Anterior cingulate cortex (tissue), 58 donors: ENCODE measurements around the gene SMIM27.
"Not testable (repeated sequence)": the region's sequence is repeated elsewhere in the genome, so short reads cannot be mapped to it uniquely, and the experiment has no call there.

ENCODE experiments used
- DNase-seq, 58 donors: peaks; one replicate each; lab custom pipeline; 2025; lab: John Stamatoyannopoulos, UW

The SMIM27 gene, protein sequence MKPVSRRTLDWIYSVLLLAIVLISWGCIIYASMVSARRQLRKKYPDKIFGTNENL

DNA sequence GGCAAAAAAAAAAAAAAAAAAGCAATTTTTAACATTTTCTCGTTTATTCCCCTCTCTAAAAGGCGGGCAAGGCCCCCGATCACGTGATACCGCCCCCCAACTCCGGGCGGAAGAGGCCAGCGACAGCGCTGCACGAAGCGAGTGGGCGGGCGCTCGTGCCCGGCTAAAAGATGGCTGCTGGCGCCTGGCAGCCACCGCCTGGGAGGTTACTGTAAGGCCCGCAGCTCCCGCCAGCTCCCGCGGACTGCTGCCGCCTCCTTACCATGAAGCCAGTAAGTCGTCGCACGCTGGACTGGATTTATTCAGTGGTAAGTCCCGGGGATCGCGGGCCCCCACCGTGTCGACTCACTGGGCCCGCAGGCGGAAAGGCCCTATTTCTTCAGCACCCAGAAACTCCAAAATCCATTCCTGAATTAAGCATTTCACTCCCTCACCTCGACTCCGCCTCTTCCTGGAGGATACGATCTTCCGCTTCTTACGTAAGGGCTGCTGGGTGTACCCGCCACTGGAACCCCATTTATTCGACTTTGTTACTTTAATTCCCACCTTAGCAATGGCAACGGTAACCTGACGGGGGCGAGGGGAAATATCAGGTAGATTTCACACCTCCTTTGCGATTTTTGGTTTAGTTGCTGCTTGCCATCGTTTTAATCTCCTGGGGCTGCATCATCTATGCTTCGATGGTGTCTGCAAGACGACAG, at the start of gene SMIM27, which contains the start of gene TOPORS:
Gene SMIM27, plus strand, starts transcription at position 156 of the 701 bp plus-strand sequence. Its CDS starts 108 bp downstream, at position 264.
Gene TOPORS, minus strand, starts transcription at position 415 of the 701 bp plus-strand sequence. Its CDS starts 150 bp downstream, at position 265.
- peak; percentile 73 to 98 (median 89) for DNase-seq

DNA sequence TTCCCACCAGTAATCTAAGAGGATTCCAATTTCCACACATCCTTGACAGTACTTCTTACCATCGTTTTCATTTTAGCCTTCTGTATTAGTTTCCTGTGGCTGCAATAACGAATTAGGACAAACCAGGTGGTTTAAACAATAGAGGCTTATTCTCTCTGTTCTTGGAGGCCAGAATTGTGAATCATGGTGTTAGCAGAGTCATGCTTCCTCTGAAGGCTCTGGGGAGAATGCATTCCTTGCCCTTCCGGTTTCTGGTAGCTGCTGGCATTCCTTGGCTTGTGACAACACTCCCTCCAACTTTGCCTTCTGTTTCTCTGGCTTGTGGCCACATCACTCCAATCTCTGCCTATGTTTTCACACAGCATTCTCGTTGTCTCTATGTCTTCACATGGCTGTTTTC, 49.7 kb upstream of the SMIM27 start:
- DNase-seq, result no peak

DNA sequence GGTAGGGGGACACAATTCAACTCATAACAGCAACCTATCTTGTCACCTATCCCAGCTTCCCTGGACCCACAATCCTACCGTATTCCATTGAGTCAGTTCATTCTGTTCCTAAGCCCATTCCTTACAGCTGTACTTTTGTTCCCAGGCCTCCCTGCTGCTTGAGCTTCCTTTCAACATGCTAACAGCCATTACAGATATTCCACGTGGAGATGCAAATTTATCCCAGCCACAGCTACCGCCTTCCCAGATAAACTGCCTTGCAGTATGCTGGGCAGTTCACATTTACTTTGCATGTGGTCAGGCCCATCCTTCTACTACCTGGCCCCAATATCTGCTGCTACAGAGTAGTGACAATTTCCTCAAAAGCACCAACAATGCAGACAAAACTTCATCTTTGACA, 49.1 kb upstream of the SMIM27 start:
- no peak for DNase-seq

DNA sequence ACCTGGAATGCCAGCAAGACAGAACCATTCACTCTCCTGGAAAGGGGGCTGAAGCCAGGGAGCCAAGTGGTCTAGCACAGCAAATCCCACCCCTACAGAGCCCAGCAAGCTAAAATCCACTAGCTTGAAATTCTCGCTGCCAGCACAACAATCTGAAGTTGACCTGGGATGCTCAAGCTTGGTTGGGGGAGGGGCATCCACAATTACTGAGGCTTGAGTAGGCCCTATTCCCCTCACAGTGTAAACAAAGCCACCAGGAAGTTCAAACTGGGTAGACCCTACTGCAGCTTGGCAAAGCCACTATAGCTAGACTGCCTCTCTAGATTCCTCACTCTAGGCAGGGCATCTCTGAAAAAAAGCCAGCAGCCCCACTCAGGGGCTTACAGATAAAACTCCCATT, 43.4 kb upstream of the SMIM27 start:
- no peak for DNase-seq

DNA sequence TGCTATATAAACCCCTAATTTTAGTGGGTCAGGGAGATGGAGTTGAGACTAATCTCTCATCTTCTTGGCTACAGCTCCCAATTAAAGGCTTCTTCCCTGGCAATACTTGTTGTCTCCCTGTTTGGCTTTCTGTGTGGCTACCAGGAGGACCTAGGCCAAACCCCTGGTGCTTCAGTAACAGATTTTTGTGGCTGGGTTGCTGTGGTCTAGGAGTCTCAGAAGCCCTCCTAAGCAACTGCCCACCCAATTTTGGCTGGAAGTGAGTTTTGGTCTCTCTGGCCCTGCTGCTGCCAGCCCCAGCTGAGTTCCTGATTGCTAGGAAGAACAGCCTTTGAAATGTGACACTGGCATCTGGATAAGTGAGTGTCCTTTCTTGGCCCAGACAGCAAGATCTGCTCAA, 35.9 kb upstream of the SMIM27 start:
- DNase-seq, result no peak

DNA sequence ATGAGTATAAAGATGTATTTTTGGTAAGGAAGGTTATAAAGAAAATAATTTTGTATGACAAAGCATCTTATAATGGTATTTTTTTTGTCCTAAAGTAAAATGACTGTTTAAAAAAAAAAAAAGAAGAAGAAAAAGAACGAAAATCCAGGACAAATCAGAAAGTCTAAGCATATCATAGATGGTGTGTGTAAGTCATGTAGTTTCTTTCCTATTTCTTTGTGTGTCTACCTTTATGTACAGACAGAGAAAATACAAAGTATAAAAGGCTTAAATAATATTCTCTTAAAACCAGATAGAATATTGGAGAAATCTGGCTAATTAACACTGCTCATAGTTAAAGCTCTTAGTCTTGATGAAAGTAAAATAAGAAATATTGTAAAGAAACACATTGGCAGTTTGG, 33.9 kb upstream of the SMIM27 start:
- no peak for DNase-seq

DNA sequence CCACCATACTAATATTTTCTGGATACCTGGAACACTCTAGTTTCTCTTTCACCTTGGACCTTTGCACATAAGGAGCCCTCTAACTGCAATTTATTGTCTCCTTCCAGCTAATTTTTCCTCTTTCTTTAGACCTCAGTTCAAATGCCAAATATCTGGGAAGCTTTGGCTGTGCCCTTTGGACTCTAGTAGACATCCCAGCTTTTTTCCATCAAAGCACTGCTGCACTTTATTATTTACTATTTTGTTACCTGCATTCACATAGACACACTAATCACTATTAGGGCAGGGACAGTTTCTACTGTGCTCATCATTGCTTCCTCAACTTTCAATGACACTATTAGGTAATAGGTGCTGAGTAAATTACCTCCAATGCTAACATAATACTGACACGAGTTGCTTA, 28.2 kb upstream of the SMIM27 start:
- DNase-seq, result no peak

DNA sequence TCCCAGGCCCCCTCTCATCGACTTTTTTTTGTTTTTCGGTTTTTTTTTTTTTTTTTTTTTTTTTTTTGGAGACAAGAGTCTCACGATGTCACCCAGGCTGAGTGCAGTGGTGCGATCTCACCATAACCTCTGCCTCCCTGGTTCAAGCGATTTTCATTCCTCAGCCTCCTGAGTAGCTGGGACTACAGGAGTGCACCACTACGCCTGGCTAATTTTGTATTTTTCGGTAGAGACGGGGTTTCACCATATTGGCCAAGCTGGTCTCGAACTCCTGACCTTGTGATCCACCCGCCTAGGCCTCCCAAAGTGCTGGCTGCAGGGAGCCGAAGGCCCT, 27.6 kb upstream of the SMIM27 start:
- DNase-seq, result not testable (repeated sequence)

DNA sequence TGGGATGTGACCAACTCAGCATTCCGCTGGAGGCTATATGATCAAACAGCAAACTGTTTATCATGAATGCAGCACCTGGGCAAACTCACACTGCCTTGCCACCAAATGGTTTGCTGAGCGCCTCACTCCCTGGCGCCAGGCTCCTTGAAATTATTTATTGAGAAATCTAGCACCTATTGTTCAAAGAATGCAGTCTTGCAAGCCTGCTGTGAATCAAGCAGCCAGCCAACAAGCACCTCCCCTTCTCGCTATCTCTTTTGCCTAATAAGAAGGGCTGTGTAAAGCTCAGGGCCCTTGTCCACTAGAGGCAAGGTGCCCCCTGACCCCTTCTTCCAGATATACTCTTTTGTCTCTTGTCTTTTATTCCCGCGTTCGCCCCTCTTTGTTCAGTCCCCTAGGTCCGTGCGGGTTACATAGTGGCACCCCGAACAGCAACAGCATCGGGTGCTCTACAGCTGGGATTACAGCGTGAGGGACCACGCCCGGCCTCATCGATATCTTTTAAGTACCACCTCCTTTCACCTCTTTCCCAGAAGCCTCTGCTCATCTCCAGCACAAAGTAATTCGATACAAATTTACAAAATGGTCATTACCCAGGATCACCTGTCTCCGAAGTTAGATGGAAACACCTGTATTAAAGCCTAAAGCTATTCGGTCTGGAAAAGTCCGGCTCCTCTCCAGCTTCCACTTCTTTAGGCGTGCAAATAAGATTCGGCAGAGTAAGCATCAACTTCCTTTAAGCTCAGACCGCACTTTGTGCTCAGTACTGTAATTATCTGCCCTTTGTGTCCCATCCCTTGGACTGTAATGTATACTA, 27.0 kb upstream of the SMIM27 start:
- DNase-seq, result peak in 4 of 58 donors; percentile 3 to 19 (median 6)

DNA sequence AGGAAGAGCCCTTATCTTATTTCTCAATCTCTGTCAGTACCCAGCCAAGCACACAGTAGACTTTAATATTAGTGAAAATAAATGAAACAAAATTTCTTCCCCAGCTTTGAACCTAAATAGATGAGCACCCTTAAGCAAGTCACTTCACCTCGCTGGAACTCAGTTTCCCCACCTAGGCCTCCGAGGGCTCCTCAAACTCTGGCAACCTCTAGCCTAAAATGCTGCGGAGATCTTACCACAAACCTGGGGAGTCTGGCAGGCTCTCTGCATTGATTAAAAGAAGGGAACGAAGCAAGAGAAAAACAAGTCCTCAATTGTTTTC, 26.5 kb upstream of the SMIM27 start:
- peak in 1 of 58 donors; percentile 58 for DNase-seq

DNA sequence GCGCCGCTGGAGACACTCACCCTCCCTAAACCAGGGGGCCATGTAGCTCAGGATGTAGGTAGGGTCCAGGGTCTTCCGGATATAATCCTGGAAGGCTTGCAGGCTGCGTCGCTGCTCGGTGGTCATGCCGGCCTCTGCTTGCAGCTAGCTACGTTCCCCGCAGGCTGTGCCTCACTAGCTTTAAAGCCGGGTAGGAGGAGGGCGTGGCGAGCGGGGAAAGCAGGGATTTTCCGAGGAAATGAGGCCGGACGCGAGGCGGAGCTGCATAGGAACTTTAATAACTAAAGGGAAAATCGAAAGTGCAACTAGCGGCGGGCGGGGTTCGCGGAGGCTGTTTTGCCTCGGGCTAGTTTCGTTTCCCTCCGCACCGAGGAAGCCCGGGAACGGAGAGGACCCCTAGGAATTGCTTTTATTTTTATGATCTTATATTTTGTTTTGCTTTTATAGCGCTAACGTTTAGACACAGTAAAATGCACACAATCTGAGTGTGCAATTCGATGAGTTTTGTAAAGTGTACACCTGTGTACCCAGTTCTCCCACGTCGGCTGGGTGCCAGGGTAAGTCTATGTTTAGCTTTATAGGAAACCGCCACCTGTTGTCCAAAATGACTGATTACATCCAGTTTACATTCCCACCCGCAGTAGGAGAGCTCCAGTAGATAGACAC, 26.0 kb upstream of the SMIM27 start, which contains the start of gene RIGI:
Gene RIGI, minus strand, starts transcription at position 156 of the 666 bp plus-strand sequence. Its CDS starts 30 bp downstream, at position 126.
- peak; percentile 15 to 88 (median 72) for DNase-seq

DNA sequence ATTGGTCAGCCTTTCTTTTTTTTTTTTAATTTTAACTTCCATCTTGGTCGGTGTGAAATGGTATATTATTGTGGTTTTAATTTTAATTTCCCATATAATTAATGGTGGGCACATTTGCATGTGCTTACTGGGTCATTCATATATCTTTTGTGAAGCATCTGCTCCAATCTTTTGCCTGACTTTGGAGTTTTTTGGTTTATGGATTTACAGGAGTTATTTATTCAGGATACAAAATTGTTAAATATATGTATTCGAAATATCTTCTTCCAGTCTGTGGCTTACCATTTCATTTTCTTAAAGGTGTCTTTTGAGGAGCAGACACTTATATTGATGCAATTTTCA, 25.4 kb upstream of the SMIM27 start:
- DNase-seq, result no peak

DNA sequence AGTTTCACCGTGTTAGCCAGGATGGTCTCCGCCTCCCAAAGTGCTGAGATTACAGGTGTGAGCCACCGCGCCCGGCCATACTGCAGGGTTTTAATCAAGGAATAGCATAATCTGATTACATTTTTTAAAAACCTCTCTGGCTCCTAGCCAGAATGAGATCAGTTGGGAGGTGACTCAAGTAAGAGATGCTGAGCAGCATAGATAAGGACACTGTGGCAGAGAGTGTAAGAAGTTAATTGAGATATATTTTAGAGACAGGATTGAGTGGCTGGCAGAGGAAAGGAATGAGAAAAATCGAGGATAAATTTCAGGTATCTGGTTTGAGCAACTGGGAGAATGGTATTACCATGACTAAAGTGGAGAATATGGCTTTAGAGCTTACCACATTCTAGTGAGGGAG, 18.8 kb upstream of the SMIM27 start:
- no peak for DNase-seq

DNA sequence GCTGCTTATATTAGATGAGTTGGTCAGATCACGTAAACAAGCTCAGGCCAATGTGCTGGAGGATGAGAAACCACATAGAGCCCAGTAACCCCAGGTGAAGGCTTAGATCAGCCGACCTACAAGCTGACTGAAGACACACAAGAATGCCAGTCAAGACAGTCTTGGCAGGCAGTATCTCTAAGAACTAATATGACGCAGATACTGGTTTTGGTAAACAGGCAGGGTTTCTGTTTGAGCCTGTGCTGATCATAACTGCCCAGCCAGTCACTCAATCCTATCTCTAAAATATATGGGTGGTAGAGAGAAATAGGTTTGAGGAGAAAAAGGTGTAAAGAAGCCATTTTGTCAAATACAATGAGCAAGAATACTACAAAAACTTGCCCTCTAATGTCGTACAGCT, 18.3 kb upstream of the SMIM27 start:
- DNase-seq, result no peak

DNA sequence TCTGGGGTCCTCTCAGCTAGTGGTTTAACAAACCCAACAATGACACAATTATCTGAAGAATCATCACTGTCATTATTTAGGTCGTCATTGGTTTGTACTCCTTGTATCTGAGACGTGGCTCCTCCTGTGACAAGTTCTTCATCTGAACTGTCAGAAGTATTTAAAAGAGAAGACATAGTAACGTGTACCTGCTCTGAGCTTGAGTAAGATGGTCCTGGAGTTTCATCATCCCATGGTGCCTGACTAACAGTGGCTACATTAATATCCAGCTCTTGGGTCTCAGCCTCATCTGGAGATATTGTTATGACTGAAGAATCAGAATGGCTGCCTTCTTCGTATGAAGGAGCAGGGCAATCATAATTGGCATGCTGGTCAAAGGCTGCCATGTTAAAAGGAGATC, 9.1 kb upstream of the SMIM27 start:
- no peak for DNase-seq

DNA sequence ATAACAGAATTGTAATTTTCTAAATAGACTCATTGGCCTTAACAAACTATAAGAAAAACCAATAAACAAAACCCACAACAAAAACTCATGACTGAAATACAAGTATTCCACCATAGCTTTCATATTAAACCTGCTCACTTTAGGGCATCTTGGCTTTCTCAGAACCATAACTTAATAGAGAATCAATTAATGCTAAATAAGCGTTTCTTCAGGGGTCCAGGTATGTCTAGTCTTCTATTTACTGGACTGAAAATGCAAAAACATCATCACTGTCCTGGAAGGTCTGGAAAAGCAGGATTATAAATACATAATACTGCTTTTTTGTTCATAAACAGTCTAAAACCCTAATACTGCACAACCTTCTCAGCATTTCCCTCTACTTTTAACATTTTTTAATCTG, 6.2 kb upstream of the SMIM27 start:
- DNase-seq, result no peak

DNA sequence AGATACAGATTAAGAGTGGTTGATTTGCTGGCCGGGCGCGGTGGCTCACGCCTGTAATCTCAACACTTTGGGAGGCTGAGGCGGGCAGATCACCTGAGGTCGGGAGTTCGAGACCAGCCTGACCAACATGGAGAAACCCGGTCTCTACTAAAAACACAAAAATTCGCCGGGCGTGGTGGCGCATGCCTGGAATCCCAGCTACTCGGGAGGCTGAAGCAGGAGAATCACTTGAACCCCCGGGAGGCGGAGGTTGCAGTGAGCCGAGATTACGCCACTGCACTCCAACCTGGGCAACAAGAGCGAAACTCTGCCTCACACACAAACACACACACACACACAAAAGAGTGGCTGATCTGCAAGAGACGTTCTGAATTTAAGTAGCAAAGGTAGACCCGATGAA, 3.9 kb upstream of the SMIM27 start:
- DNase-seq, result not testable (repeated sequence)

DNA sequence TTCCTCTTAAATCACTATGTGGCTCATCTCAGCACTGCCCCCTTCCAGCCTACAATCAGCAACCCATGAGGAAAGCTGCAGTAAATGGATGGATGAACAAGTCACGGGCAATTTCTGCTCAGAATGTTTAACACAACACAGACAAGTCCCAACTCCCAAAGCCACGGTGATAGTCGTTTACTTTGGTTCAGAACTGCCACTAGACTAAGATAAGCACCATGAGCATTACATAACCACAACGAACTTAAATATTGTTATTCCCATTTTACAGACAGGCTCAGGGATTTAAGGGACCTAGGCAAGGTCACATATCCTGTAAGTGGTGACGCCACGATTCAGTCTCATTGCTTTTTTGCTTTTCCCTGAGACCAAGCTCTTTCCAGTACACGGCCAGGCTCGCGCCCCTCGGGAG, 2.0 kb upstream of the SMIM27 start:
- DNase-seq, result peak in 13 of 58 donors; percentile 1 to 37 (median 22)

DNA sequence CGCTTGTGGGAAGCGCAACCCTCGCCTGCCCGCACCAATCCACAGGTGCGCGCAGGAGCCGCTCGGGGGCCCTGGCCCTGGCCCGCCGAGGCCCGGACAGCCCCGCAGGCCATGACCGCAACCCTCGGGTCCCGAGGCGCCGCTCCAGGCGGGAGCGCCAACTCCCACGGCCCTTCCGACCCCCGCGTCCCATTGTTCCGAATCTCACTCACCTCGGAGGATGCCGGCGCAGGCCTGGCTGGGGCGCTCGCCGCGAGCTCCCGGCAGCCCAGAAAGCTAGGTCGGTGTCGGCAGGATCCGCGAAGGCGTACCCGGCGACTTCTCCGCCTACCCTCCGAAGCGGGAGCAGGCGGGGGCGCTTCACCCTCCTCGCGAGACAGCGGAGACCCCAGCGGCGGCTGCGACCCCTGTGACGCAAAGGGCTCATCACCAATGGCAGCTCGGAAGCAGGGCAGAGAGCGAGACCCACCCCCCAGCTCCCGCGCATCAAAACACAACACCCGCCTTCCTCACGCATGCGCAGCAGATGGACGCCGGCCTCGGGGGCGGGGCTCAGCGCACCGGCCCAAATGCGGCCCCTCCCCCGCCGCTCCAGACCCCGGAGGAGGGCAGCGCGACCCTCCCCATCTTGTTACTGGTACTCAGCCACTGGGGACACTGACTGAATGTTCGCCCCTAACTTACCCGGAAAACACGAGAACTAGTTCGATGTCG, 1.4 kb upstream of the SMIM27 start:
- peak; percentile 70 to 97 (median 93) for DNase-seq

DNA sequence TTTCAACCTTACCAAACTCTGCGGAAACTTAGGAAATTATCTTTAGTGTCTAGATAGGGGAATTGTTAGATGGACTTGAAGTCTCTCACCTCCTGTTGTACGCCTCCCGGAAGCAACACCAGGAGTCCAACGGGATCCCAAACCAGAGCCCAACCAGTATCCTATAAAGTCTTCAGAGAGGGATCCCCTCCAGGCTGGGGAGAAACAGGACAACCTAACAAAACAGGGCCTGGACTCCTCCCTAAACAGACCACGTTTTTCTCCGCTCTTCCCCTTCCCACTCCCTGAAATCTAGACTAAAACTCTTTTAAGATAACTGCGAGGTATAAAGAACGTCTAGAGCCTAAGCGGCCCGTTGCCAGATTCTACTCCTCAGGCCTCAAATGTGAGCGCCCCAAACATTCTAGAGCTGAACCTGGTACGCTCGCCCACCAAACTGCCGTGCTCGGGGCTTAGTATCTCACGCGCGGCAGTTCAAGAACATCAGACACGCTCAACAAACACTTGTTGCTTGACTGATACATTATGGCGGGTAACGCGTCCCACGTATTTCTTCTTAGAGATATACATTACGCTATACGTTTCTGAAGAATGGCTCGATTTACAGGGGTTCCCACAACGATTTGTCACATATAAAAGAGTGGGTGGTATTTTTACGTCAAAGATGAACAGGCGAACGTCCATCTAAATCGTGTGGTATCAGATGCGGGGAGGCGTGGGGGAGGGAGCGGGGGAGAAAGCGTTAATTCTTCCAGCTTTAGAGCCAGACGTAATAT, 663 bp upstream of the SMIM27 start:
- DNase-seq, result peak in 32 of 58 donors; percentile 3 to 69 (median 32)
